Breast epithelium (tissue), 4 donors: Measurements from ENCODE around the gene GUK1. TPM values are rescaled to one million over a fixed set of nuclear protein-coding genes. Genes with fewer than 3 reads are reported as not detected.
"Not testable (repeated sequence)": the region's sequence is repeated elsewhere in the genome, so short reads cannot be mapped to it uniquely, and the experiment has no call there.

ENCODE experiments used
- DNase-seq, 2 donors: peaks; one replicate each; pipeline ENCODE4 v3.0.0-alpha.2; 2019; ENCODE audit warnings: low spot score in 2 of 2
- H3K27ac ChIP-seq, 2 donors: fragments of 200-600 bp; sonication (generic) in 1 of 2; one replicate each; pipeline ENCODE4 v1.5.1; 2016 to 2019; ENCODE audit warnings: mild to moderate bottlenecking in 1 of 2
- H3K27me3 ChIP-seq, 2 donors: fragments of 200-600 bp; sonication (generic) in 1 of 2; one replicate each; pipeline versions ENCODE4 v1.5.1 to v1.6.0; 2017 to 2019; ENCODE audit warnings: control low read depth in 1 of 2, mild to moderate bottlenecking in 1 of 2
- H3K36me3 ChIP-seq: fragments of 200-600 bp; one replicate; pipeline ENCODE4 v1.5.1; 2019
- H3K4me1 ChIP-seq, 2 donors: fragments of 200-600 bp; sonication (generic); one replicate each; pipeline ENCODE4 v1.5.1; 2016 to 2019; ENCODE audit warnings: control low read depth in 1 of 2
- H3K4me3 ChIP-seq, 3 donors: fragments of 200-600 bp; sonication (generic); 1 replicate in 2 of 3; 2 replicates in 1 of 3; pipeline ENCODE4 v1.5.1; 2016 to 2019; ENCODE audit warnings: mild to moderate bottlenecking in 3 of 3, moderate library complexity in 2 of 3
- H3K9me3 ChIP-seq, 2 donors: fragments of 200-600 bp; sonication (generic) in 1 of 2; one replicate each; pipeline ENCODE4 v1.5.1; 2016 to 2019; ENCODE audit warnings: control low read depth in 1 of 2
- POLR2A ChIP-seq: fragments of 450-650 bp; IDR thresholded peaks from one replicate; pipeline ENCODE4 v1.6.1; 2016; ENCODE audit warnings: antibody characterized with exemption, mild to moderate bottlenecking, moderate library complexity
- POLR2AphosphoS5 ChIP-seq, 3 donors: sonication (generic); formaldehyde crosslinking; IDR thresholded peaks; one replicate each; pipeline ENCODE4 v1.6.1; 2017; ENCODE audit warnings: antibody characterized with exemption in 3 of 3
- intact Hi-C: fragments of 100-400 bp; cut with DNase I; formaldehyde crosslinking; loops from one replicate; pipeline ENCODE4 v1.15.1; 2023; ENCODE audit warnings: low total_unique reads
- total RNA-seq, 3 donors: library from RNA; depleted of rRNA; stranded (reverse); fragments of >200 nt; gene quantifications; one replicate each; pipeline ENCODE4 v1.1.0, GENCODE V29; 2016
- TF ChIP-seq, protein P1 (sequence below), 3 donors: fragments of 450-650 bp; IDR thresholded peaks; one replicate each; pipeline ENCODE4 v1.5.1; 2016 to 2017; ENCODE audit warnings: antibody characterized with exemption in 3 of 3, mild to moderate bottlenecking in 3 of 3, moderate library complexity in 3 of 3

GUK1 gene
- total RNA-seq, 3 donors from 2014 or later = 218 to 413 (median 333) TPM

DNA sequence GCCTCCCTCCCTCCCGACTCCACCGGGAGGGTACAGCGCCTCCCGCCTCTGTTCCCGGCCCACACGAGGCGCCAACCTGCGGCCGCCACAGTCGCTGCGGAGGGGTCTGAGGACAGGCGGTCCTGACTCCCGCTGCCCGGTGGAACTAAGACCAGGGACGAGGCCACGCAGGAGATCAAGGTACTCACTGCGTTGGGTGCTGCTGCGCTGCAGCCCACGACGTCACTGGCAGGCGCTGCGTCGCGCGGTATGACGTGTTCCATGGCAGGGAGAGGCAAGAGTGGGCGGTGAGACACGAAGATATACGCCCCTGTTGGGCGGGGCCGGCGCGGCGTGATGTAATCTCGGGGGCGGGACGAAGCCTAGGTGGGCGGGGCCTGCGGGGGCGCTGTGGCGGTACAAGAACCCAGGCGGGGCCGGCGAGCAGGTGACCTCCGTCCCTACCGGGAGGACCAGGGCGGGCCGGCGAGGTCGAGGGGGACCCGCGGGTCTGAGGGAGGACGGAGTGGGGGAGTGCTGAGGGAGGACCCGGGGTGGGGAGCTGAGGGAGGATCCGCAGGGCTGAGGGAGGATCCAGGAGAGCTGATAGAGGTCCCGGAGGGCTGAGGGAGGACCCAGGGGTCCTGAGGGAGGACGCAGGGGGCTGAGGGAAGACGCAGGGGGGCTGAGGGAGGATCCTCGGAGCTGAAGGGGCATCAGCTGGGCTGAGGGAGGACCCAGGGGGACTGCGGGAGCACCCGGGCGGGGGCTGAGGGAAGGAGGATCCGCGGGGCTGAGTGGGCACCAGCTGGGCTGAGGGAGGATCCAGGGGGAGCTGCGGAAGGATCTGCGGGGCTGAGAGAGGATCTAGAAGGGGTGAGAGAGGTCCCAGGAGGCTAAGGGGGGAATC, 30.8 kb upstream of the GUK1 start, which contains the start of gene MRPL55:
Gene MRPL55, minus strand, starts transcription at position 227 of the 889 bp plus-strand sequence. CDS start 1,039 bp downstream, outside the sequence.
- peak within 1 kb of the TSS; percentile 94 to 97 for H3K27ac ChIP-seq
- H3K4me3 ChIP-seq = peak within 1 kb of the TSS; percentile 74 to 99 (median 93)
- H3K36me3 ChIP-seq = no peaks in the 10 kb centered on the region
- peaks cover 7 to 9% of the 10 kb centered on the region in 2 donors for H3K4me1 ChIP-seq
- peak; percentile 99 to 100 (median 100) for TF ChIP-seq POLR2AphosphoS5 (IDR thresholded peaks at IDR 0.05)
- TF ChIP-seq, protein P1, sequence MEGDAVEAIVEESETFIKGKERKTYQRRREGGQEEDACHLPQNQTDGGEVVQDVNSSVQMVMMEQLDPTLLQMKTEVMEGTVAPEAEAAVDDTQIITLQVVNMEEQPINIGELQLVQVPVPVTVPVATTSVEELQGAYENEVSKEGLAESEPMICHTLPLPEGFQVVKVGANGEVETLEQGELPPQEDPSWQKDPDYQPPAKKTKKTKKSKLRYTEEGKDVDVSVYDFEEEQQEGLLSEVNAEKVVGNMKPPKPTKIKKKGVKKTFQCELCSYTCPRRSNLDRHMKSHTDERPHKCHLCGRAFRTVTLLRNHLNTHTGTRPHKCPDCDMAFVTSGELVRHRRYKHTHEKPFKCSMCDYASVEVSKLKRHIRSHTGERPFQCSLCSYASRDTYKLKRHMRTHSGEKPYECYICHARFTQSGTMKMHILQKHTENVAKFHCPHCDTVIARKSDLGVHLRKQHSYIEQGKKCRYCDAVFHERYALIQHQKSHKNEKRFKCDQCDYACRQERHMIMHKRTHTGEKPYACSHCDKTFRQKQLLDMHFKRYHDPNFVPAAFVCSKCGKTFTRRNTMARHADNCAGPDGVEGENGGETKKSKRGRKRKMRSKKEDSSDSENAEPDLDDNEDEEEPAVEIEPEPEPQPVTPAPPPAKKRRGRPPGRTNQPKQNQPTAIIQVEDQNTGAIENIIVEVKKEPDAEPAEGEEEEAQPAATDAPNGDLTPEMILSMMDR (IDR thresholded peaks at IDR 0.05) = peak in 1 of 3 donors; percentile 12
- peak; percentile 91 for TF ChIP-seq POLR2A
- intact Hi-C loops = no loop called here
- DNase-seq = peak; percentile 99
- H3K9me3 ChIP-seq = no peaks in the 10 kb centered on the region
- no peaks in the 10 kb centered on the region for H3K27me3 ChIP-seq

DNA sequence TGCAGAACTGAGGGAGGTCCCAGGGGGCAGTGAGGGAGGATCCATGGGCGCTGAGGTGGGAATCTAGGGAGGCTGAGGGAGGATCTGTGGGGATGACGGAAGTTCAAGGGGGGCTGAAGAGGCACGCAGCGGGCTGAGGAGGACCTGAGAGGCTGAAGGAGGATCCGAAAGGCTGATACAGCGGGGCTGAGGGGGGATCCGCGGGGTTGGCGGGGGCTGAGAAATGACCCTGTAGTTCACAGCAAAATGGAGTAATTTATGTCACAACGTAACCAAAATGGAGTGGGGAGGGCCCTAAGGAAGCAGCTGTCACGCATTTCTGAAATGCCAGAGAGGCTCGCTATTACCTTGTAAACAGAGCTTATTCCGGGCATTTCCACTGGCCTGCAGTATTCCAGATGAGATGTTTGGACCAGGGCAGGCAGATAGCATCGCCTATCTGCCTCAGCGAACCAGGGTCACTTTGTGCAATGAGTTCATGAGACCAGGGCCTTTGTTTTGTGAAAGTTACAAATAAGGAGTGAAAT, 30.1 kb upstream of the GUK1 start:
- DNase-seq = no peak
- Histone ChIP-seq H3K27ac (peak overlapping the region; percentile 94 to 97), H3K4me1 (peaks cover 7 to 9% of the 10 kb centered on the region in 2 donors), H3K27me3 (no peaks in the 10 kb centered on the region), H3K36me3 (no peaks in the 10 kb centered on the region), H3K9me3 (no peaks in the 10 kb centered on the region), H3K4me3 (peak overlapping the region; percentile 74 to 99 (median 93))
- intact Hi-C loops = no loop called here
- TF ChIP-seq, protein P1 (IDR thresholded peaks at IDR 0.05) = no peak
- TF ChIP-seq POLR2A = no peak
- TF ChIP-seq POLR2AphosphoS5 (IDR thresholded peaks at IDR 0.05) = no peak

DNA sequence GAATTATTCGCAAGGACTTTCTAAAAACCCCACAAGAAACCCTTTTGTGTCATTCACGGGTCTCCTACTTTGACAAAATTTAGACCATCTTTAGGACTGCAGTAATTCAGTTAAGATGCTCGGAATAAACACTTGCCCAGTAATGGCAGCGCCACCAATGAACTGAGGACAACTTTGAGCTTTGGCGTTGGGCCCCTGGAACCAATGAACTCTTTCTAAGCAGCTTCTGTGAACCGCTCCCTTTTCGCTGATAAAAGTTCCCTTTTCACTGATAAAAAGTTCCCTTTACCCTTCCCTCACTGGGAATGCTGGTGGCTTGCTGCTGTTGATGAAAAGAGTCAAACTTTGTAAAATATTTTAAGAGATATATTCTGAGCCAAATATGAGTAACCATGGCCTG, 29.5 kb upstream of the GUK1 start:
- no peak for TF ChIP-seq POLR2A
- TF ChIP-seq, protein P1 (IDR thresholded peaks at IDR 0.05) = no peak
- no peak for TF ChIP-seq POLR2AphosphoS5 (IDR thresholded peaks at IDR 0.05)
- Histone ChIP-seq H3K4me3 (peak overlapping the region in 1 of 3 donors; percentile 93), H3K4me1 (peaks cover 7 to 9% of the 10 kb centered on the region in 2 donors), H3K36me3 (no peaks in the 10 kb centered on the region), H3K27me3 (no peaks in the 10 kb centered on the region), H3K27ac (peak overlapping the region; percentile 94 to 97), H3K9me3 (no peaks in the 10 kb centered on the region)
- DNase-seq = no peak
- intact Hi-C loops = no loop called here

DNA sequence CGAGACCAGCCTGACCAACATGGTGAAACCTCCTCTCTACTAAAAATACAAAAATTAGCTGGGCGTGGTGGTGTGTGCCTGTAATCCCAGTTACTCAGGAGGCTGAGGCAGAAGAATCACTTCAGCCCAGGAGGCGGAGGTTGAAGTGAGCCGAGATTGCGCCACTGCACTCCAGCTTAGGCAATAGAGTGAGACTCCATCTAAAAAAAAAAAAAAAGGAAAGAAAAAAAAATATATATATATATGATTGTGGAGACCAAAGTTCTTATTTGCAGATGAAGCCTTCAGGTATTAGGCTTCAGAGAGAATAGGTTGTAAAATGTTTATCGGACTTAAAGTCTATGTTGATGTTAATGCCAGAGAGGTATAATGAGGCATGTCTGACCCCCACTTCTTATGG, 28.8 kb upstream of the GUK1 start:
- peak overlapping the region in 1 of 2 donors; percentile 94 for H3K27ac ChIP-seq
- H3K4me1 ChIP-seq, intact Hi-C loops, H3K4me3 ChIP-seq, H3K9me3 ChIP-seq, DNase-seq, H3K36me3 ChIP-seq, H3K27me3 ChIP-seq: not testable (repeated sequence)

DNA sequence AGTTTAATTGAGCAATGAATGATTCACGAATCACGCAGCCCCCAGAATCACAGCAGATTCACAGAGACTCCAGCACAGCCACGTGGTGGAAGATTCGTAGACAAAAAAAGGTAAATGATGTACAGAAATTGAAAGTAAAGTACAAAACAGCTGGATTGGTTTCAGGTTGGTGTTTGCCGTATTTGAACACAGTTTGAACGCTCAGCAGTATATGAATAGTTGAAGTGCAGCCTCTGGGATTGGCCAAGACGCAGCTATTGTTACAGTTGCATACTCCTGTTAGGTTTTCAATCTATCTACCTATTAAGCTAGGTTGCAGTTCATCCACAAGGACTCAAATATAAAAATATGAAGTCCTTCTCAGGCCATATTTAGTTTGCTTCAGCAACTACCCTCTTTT, 27.9 kb upstream of the GUK1 start:
- no peak overlapping the region for H3K4me3 ChIP-seq
- no peak for DNase-seq
- H3K27me3 ChIP-seq = no peaks in the 10 kb centered on the region
- H3K36me3 ChIP-seq = no peaks in the 10 kb centered on the region
- intact Hi-C loops = loop anchor here (2.0 kb wide), 1 partner anchor 33 kb away; no protein-coding TSS in a partner anchor
- TF ChIP-seq, protein P1 (IDR thresholded peaks at IDR 0.05) = no peak
- no peak for TF ChIP-seq POLR2A
- no peak for TF ChIP-seq POLR2AphosphoS5 (IDR thresholded peaks at IDR 0.05)
- no peak overlapping the region for H3K27ac ChIP-seq
- H3K4me1 ChIP-seq = peaks cover 7 to 9% of the 10 kb centered on the region in 2 donors
- no peaks in the 10 kb centered on the region for H3K9me3 ChIP-seq
